Central memory CD8-positive, alpha-beta T cell (primary cell): Measurements from ENCODE around the gene PLP1.
"Not testable (repeated sequence)": the region's sequence is repeated elsewhere in the genome, so short reads cannot be mapped to it uniquely, and the experiment has no call there.

Experiments
- ATAC-seq: fragments of 150-1000 bp; cut with Tn5 transposase; replicated peaks from 2 replicates; pipeline ENCODE4 v1.10.0; 2022; ENCODE audit warnings: mild to moderate bottlenecking, moderate FRiP score, moderate number of reproducible peaks; ENCODE audit not compliant: poor library complexity, severe bottlenecking; ENCODE audit errors: extremely low read depth
- DNase-seq, 2 donors: peaks; one replicate each; pipeline ENCODE4 v3.0.0; 2021; ENCODE audit warnings: low spot score in 2 of 2
- H3K27ac Mint-ChIP-seq: one replicate; pipeline ENCODE4 v1.8.0; 2022; ENCODE audit warnings: low read depth, mild to moderate bottlenecking, moderate library complexity, mixed read lengths
- H3K27me3 Mint-ChIP-seq: one replicate; pipeline ENCODE4 v1.8.0; 2022; ENCODE audit warnings: mixed read lengths
- H3K36me3 Mint-ChIP-seq: one replicate; pipeline ENCODE4 v1.8.0; 2022; ENCODE audit warnings: mild to moderate bottlenecking, moderate library complexity, mixed read lengths; ENCODE audit not compliant: insufficient read depth
- H3K4me1 Mint-ChIP-seq: one replicate; pipeline ENCODE4 v1.8.0; 2022; ENCODE audit warnings: mixed read lengths
- H3K4me3 Mint-ChIP-seq: one replicate; pipeline ENCODE4 v1.8.0; 2022; ENCODE audit warnings: mild to moderate bottlenecking, moderate library complexity, mixed read lengths
- H3K9me3 Mint-ChIP-seq: one replicate; pipeline ENCODE4 v1.8.0; 2022; ENCODE audit warnings: mixed read lengths

Gene PLP1

GRCh38 chrX:103818842-103819619 lies 42.4 kb downstream of the PLP1 start:
- ATAC-seq: no peak
- no peaks in the 10 kb centered on the region for H3K9me3 Mint-ChIP-seq

GRCh38 chrX:103820802-103821201 lies 44.2 kb downstream of the PLP1 start:
- H3K9me3 Mint-ChIP-seq, DNase-seq, H3K4me3 Mint-ChIP-seq, ATAC-seq, H3K4me1 Mint-ChIP-seq, H3K27me3 Mint-ChIP-seq, H3K27ac Mint-ChIP-seq, H3K36me3 Mint-ChIP-seq: not testable (repeated sequence)

More at GRCh38 chrX:103818842-103819619, 42.4 kb downstream of the PLP1 start:
- Mint-ChIP-seq H3K27ac (no peak overlapping the region), H3K36me3 (no peaks in the 10 kb centered on the region), H3K27me3 (peaks cover 20% of the 10 kb centered on the region), H3K4me1 (no peaks in the 10 kb centered on the region), H3K4me3 (no peak overlapping the region)
- DNase-seq: no peak

GRCh38 chrX:103823591-103823990 lies 47.0 kb downstream of the PLP1 start:
- Mint-ChIP-seq H3K4me1 (no peaks in the 10 kb centered on the region), H3K4me3 (no peak overlapping the region), H3K27me3 (no peaks in the 10 kb centered on the region), H3K9me3 (no peaks in the 10 kb centered on the region), H3K36me3 (peaks cover 2% of the 10 kb centered on the region), H3K27ac (no peak overlapping the region)
- no peak for DNase-seq
- ATAC-seq: no peak

DNA sequence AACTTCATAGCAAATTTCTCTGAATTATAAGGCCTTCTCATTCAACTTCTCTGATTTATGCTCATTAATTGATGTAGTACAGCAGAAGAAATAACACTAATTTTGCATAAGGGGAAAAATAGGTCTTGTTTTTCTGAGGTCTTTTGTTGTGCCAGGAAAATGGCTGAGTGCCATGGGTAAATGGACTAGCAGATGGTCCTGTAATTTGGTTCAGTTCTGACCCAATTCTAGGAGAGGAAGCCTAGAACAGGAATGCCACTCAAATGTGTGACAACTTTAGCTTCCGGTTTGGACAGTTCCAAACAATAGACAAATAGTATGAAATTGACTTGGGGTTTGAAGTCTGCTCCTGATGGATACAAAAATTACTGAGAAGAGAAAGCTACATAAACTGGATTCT lies 49.2 kb downstream of the PLP1 start:
- Mint-ChIP-seq H3K36me3 (peaks cover 2% of the 10 kb centered on the region), H3K4me3 (no peak overlapping the region), H3K27me3 (peaks cover 8% of the 10 kb centered on the region), H3K4me1 (no peaks in the 10 kb centered on the region), H3K27ac (no peak overlapping the region), H3K9me3 (no peaks in the 10 kb centered on the region)
- ATAC-seq: no peak
- no peak for DNase-seq

DNA sequence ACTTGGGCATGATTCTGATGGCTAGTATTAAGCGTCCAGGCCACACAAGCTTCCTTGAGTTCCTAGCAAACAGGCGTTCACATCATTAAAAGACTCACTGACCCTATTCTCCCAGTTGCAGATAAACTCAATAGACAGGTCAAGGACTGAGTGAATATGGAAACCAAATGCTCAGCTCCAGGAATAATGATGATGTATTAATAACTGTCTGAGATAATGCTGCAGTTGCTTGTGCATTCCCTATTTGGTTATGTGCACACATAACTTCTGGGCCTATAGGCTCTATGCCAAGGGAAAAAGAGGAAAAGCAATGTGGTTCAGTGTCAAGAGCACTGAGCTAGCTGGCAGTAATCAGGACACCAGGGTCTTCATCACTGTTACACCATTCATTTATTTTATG lies 51.9 kb downstream of the PLP1 start:
- H3K4me3 Mint-ChIP-seq: no peak overlapping the region
- ATAC-seq: no peak
- H3K4me1 Mint-ChIP-seq: peaks cover 7% of the 10 kb centered on the region

GRCh38 chrX:103830848-103831247 lies 54.2 kb downstream of the PLP1 start:
- no peak overlapping the region for H3K27ac Mint-ChIP-seq
- ATAC-seq (no peak), DNase-seq (no peak)
- peak overlapping the region; percentile 12 for H3K4me3 Mint-ChIP-seq
- peaks cover 3% of the 10 kb centered on the region for H3K36me3 Mint-ChIP-seq
- H3K27me3 Mint-ChIP-seq: peaks cover 28% of the 10 kb centered on the region
- H3K4me1 Mint-ChIP-seq: peaks cover 7% of the 10 kb centered on the region
- no peaks in the 10 kb centered on the region for H3K9me3 Mint-ChIP-seq

More for the DNA sequence above, 51.9 kb downstream of the PLP1 start:
- Mint-ChIP-seq H3K9me3 (no peaks in the 10 kb centered on the region), H3K27ac (no peak overlapping the region), H3K27me3 (peaks cover 28% of the 10 kb centered on the region), H3K36me3 (peaks cover 5% of the 10 kb centered on the region)
- no peak for DNase-seq

DNA sequence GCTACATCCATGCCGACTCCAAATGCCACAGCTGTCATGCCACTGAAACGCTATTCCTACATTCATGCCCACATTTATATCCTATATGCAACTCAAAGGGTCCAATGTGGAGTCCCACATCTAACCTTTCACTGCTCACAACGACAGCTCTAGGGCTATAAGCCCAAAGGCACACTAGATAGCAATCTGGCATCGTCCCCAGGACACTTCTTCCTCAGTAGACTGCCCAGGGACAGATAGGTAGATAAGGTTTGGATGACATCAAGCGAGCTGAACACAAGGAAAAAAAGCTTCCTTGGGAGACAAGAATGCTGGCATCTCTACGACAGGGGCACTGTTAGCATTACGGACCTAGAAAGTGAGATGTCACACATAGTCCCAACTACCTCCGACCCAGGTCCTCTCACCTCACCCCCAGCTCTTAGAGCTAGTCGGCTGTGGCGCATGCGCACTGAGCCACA lies 54.7 kb downstream of the PLP1 start:
- no peak for DNase-seq
- peaks cover 3% of the 10 kb centered on the region for H3K36me3 Mint-ChIP-seq
- peaks cover 7% of the 10 kb centered on the region for H3K4me1 Mint-ChIP-seq
- peak overlapping the region; percentile 80 for H3K4me3 Mint-ChIP-seq
- H3K27ac Mint-ChIP-seq: no peak overlapping the region
- no peaks in the 10 kb centered on the region for H3K9me3 Mint-ChIP-seq
- H3K27me3 Mint-ChIP-seq: peaks cover 28% of the 10 kb centered on the region
- ATAC-seq: no peak

GRCh38 chrX:103831803-103832544 lies 55.3 kb downstream of the PLP1 start, which contains the start of gene RAB9B:
RAB9B (minus strand) TSS chrX:103832257; CDS start chrX:103825784, 6,473 bp downstream.
- DNase-seq (peak in 1 of 2 donors; percentile 14), ATAC-seq (peak; percentile 56)
- no peaks in the 10 kb centered on the region for H3K9me3 Mint-ChIP-seq
- H3K4me1 Mint-ChIP-seq: peaks cover 7% of the 10 kb centered on the region
- peaks cover 3% of the 10 kb centered on the region for H3K36me3 Mint-ChIP-seq
- peaks cover 28% of the 10 kb centered on the region for H3K27me3 Mint-ChIP-seq
- H3K27ac Mint-ChIP-seq: peak within 1 kb of the TSS; percentile 74
- H3K4me3 Mint-ChIP-seq: peak within 1 kb of the TSS; percentile 80

- Mint-ChIP-seq H3K27ac (no peak overlapping the region), H3K27me3 (no peaks in the 10 kb centered on the region), H3K4me1 (no peaks in the 10 kb centered on the region), H3K9me3 (no peaks in the 10 kb centered on the region), H3K4me3 (no peak overlapping the region), H3K36me3 (no peaks in the 10 kb centered on the region)
- DNase-seq: no peak
- ATAC-seq: no peak
These were observed 62.8 kb downstream of the PLP1 start for GRCh38 chrX:103839404-103839803.
